HepG2 (cell line): ENCODE measurements around the gene GRIN2D. TPM values are rescaled to one million over a fixed set of nuclear protein-coding genes. Genes with fewer than 3 reads are reported as not detected.

Source experiments
- CCAR2 ChIP-seq: fragments of 200-400 bp; formaldehyde crosslinking; optimal IDR thresholded peaks from 2 replicates; pipeline ENCODE3; 2018; ENCODE audit warnings: low read depth, mild to moderate bottlenecking, low read length, moderate library complexity
- CEBPB ChIP-seq: IDR thresholded peaks from 2 replicates; pipeline ENCODE4 v1.6.1; 2011; ENCODE audit warnings: low read depth, low read length, improper control_type of control experiment, borderline replicate concordance
- JARID2 ChIP-seq: sonication (generic); formaldehyde crosslinking; IDR thresholded peaks from 2 replicates; pipeline ENCODE4 v1.8.1; 2023; ENCODE audit warnings: missing genetic modification reagents, inconsistent platforms; ENCODE audit not compliant: insufficient replicate concordance
- MAFK ChIP-seq, 2 experiments: IDR thresholded peaks in 1 of 2; conservative IDR thresholded peaks in 1 of 2; 2 replicates each; pipeline ENCODE4 v1.6.1; 2011; ENCODE audit warnings: improper control_type of control experiment in 2 of 2, low read length in 2 of 2
- MEIS2 ChIP-seq: sonication (generic); formaldehyde crosslinking; IDR thresholded peaks from 2 replicates; pipeline ENCODE4 v1.9.0; 2021; ENCODE audit warnings: mild to moderate bottlenecking, missing genetic modification reagents
- MZF1 ChIP-seq: sonication (generic); formaldehyde crosslinking; IDR thresholded peaks from 2 replicates; pipeline ENCODE4 v1.8.1; 2023; ENCODE audit warnings: mild to moderate bottlenecking, missing genetic modification reagents, borderline replicate concordance
- NCOA2 ChIP-seq: sonication (generic); formaldehyde crosslinking; IDR thresholded peaks from 2 replicates; pipeline ENCODE4 v1.8.0; 2022; ENCODE audit warnings: inconsistent platforms
- NFYC ChIP-seq: IDR thresholded peaks from 2 replicates; pipeline ENCODE4 v1.6.1; 2016; ENCODE audit warnings: missing genetic modification reagents, missing compliant biosample characterization
- YEATS2 ChIP-seq: sonication (generic); formaldehyde crosslinking; IDR thresholded peaks from 2 replicates; pipeline ENCODE4 v1.4.0; 2020; ENCODE audit warnings: missing genetic modification reagents, borderline replicate concordance
- ZMYM3 ChIP-seq: sonication (generic); formaldehyde crosslinking; IDR thresholded peaks from 2 replicates; pipeline ENCODE4 v1.5.1; 2020; ENCODE audit warnings: mild to moderate bottlenecking, missing genetic modification reagents
- ZNF136 ChIP-seq: sonication (generic); formaldehyde crosslinking; IDR thresholded peaks from 2 replicates; pipeline ENCODE4 v1.8.1; 2022; ENCODE audit warnings: low read depth, mild to moderate bottlenecking, moderate library complexity, missing genetic modification reagents
- ZNF160 ChIP-seq: sonication (generic); formaldehyde crosslinking; IDR thresholded peaks from 2 replicates; pipeline ENCODE4 v1.8.0; 2022; ENCODE audit warnings: mild to moderate bottlenecking, inconsistent platforms, missing genetic modification reagents
- ZNF335 ChIP-seq: sonication (generic); formaldehyde crosslinking; IDR thresholded peaks from 2 replicates; pipeline ENCODE4 v1.4.0; 2020; ENCODE audit warnings: missing genetic modification reagents
- ZNF552 ChIP-seq: sonication (generic); formaldehyde crosslinking; IDR thresholded peaks from 2 replicates; pipeline ENCODE4 v1.9.0; 2022; ENCODE audit warnings: missing genetic modification reagents, mild to moderate bottlenecking, borderline replicate concordance
- ZNF589 ChIP-seq: sonication (generic); formaldehyde crosslinking; conservative IDR thresholded peaks from 2 replicates; pipeline ENCODE4 v1.8.0; 2022; ENCODE audit warnings: mild to moderate bottlenecking, moderate library complexity, missing genetic modification reagents
- ZNF761 ChIP-seq: sonication (generic); formaldehyde crosslinking; conservative IDR thresholded peaks from 2 replicates; pipeline ENCODE4 v1.4.0; 2020; ENCODE audit warnings: mild to moderate bottlenecking, missing genetic modification reagents
- ZNF777 ChIP-seq: sonication (generic); formaldehyde crosslinking; IDR thresholded peaks from 2 replicates; pipeline ENCODE4 v1.4.0; 2020; ENCODE audit warnings: missing genetic modification reagents
- polyA plus RNA-seq, 8 experiments: library from polyadenylated mRNA; depleted of rRNA in 3 of 8; stranded (reverse) in 7 of 8; unstranded in 1 of 8; fragments of >200 nt; fragmentation: Illumina TruSeq in 4 of 8; extraction: Trizol in 4 of 8; gene quantifications; 2 replicates each; pipeline versions ENCODE4 v1.2.1 to v1.2.3, GENCODE V29; 2011 to 2016; ENCODE audit warnings: low read depth in 4 of 8, missing spikeins in 1 of 8, mixed read lengths in 1 of 8; ENCODE audit not compliant: insufficient read depth in 1 of 8
- total RNA-seq, 5 experiments: library from RNA; depleted of rRNA; stranded (reverse); fragments of >200 nt; fragmentation: Illumina TruSeq; extraction: Trizol; gene quantifications; 2 replicates each; pipeline ENCODE4 v1.2.3, GENCODE V29; 2016; ENCODE audit warnings: low read depth in 1 of 5
- TF ChIP-seq, protein P1 (sequence below): sonication (generic); formaldehyde crosslinking; IDR thresholded peaks from 2 replicates; pipeline ENCODE4 v1.5.1; 2020; ENCODE audit warnings: missing genetic modification reagents, mild to moderate bottlenecking, borderline replicate concordance
- TF ChIP-seq, protein P2 (sequence below): sonication (generic); formaldehyde crosslinking; IDR thresholded peaks from 2 replicates; pipeline ENCODE4 v1.4.0; 2020; ENCODE audit warnings: missing genetic modification reagents
- TF ChIP-seq, protein P3 (sequence below): sonication (generic); formaldehyde crosslinking; conservative IDR thresholded peaks from 2 replicates; pipeline ENCODE4 v1.8.0; 2022; ENCODE audit warnings: mild to moderate bottlenecking, moderate library complexity, missing genetic modification reagents
- TF ChIP-seq, protein P4 (sequence below): sonication (generic); formaldehyde crosslinking; IDR thresholded peaks from 2 replicates; pipeline ENCODE4 v1.5.1; 2020; ENCODE audit warnings: mild to moderate bottlenecking, missing genetic modification reagents, moderate library complexity

The GRIN2D gene
- total and polyA plus RNA-seq, 2 of the 13 experiments (the other 11 are each of a cell fraction or from before 2014, with no cell fraction given): 0.02 to 0.13 TPM

DNA sequence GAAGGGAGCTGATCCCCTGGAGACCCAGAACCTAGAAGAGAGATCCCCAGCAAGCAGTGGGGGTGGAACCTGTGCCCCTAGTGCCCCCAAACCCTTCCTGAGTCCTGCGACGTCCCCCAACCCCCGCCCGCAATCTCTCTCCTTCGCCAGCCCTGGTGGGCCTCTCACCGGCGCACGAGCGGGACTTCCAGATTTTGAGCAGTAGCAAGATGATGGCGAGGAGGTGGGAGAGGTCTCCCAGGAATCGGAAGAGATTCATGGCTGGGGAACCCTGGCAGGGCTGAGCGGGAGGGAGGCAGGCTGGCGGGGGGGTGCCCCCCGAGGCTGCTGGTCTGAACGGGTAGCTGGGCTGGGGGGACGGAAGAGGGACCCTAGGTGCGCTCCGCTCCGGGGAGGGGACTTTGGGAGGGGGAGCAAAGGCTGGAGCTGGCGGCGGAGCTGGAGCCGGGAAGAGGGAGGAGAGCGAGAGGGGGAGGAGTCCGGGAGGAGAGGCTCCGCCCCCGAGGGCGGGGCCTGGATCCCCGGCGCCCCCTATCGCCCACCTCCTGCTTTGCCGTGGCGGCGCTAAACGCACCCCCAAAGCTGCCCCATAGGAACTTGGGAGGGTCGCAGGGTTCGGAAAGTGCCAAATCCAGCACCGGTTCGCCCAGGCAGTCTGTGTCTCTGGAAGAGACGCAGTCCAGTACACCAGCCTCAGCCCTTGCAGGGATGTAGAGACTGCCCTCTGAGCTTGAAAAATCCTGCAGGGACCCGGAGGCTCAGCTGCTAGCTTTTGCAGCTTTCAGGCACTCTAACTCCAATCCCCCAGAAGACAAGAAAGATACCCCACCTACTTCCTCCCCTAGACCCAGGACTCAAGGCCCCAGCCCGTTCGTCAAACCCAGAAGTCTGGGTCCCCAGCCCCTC, 2.1 kb upstream of the GRIN2D start, which contains the start of gene KDELR1 (continued):
- TF ChIP-seq ZNF136 (CRISPR knock-in tag) (no peak), MEIS2 (CRISPR knock-in tag) (no peak), YEATS2 (no peak; the same call in 1 of the 2 replicates), ZMYM3 (no peak; the same call in 1 of the 2 replicates), CCAR2 (no peak), ZNF160 (CRISPR knock-in tag) (no peak), ZNF761 (CRISPR knock-in tag) (peak; percentile 18; the same call in 1 of the 2 replicates), ZNF777 (no peak), ZNF552 (no peak; the same call in 1 of the 2 replicates), MAFK (conservative IDR thresholded peaks at IDR 0.05 in 1 of 2, IDR thresholded peaks at IDR 0.05 in 1 of 2; ENCODE audit: low read length in 2 of 2) (no peak), NCOA2 (no peak), MZF1 (no peak), ZNF335 (no peak), CEBPB (no peak), JARID2 (CRISPR knock-in tag) (no peak), ZNF589 (CRISPR knock-in tag) (no peak), NFYC (CRISPR knock-in tag) (no peak)
- TF ChIP-seq, protein P1, sequence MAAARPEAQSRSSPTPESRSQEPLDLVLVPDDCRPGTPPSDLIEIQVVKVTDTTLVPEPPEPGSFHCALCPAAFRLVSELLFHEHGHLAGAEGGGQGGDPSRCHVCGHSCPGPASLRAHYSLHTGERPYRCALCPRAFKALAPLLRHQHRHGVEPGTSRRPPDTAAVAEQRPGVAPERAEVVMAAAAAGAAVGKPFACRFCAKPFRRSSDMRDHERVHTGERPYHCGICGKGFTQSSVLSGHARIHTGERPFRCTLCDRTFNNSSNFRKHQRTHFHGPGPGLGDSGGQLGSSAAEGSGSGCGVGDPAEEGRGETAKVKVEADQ (CRISPR knock-in tag): no peak
- TF ChIP-seq, protein P2, sequence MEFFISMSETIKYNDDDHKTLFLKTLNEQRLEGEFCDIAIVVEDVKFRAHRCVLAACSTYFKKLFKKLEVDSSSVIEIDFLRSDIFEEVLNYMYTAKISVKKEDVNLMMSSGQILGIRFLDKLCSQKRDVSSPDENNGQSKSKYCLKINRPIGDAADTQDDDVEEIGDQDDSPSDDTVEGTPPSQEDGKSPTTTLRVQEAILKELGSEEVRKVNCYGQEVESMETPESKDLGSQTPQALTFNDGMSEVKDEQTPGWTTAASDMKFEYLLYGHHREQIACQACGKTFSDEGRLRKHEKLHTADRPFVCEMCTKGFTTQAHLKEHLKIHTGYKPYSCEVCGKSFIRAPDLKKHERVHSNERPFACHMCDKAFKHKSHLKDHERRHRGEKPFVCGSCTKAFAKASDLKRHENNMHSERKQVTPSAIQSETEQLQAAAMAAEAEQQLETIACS (CRISPR knock-in tag): no peak
- TF ChIP-seq, protein P3, sequence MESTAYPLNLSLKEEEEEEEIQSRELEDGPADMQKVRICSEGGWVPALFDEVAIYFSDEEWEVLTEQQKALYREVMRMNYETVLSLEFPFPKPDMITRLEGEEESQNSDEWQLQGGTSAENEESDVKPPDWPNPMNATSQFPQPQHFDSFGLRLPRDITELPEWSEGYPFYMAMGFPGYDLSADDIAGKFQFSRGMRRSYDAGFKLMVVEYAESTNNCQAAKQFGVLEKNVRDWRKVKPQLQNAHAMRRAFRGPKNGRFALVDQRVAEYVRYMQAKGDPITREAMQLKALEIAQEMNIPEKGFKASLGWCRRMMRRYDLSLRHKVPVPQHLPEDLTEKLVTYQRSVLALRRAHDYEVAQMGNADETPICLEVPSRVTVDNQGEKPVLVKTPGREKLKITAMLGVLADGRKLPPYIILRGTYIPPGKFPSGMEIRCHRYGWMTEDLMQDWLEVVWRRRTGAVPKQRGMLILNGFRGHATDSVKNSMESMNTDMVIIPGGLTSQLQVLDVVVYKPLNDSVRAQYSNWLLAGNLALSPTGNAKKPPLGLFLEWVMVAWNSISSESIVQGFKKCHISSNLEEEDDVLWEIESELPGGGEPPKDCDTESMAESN (CRISPR knock-in tag): no peak
- TF ChIP-seq, protein P4, sequence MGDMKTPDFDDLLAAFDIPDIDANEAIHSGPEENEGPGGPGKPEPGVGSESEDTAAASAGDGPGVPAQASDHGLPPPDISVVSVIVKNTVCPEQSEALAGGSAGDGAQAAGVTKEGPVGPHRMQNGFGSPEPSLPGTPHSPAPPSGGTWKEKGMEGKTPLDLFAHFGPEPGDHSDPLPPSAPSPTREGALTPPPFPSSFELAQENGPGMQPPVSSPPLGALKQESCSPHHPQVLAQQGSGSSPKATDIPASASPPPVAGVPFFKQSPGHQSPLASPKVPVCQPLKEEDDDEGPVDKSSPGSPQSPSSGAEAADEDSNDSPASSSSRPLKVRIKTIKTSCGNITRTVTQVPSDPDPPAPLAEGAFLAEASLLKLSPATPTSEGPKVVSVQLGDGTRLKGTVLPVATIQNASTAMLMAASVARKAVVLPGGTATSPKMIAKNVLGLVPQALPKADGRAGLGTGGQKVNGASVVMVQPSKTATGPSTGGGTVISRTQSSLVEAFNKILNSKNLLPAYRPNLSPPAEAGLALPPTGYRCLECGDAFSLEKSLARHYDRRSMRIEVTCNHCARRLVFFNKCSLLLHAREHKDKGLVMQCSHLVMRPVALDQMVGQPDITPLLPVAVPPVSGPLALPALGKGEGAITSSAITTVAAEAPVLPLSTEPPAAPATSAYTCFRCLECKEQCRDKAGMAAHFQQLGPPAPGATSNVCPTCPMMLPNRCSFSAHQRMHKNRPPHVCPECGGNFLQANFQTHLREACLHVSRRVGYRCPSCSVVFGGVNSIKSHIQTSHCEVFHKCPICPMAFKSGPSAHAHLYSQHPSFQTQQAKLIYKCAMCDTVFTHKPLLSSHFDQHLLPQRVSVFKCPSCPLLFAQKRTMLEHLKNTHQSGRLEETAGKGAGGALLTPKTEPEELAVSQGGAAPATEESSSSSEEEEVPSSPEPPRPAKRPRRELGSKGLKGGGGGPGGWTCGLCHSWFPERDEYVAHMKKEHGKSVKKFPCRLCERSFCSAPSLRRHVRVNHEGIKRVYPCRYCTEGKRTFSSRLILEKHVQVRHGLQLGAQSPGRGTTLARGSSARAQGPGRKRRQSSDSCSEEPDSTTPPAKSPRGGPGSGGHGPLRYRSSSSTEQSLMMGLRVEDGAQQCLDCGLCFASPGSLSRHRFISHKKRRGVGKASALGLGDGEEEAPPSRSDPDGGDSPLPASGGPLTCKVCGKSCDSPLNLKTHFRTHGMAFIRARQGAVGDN: peak; percentile 58; the same call in 1 of the 2 replicates
